ENCODE results near the gene CHRM2.

GRCh38 chr7:137015015-137015414, 146.6 kb downstream of the CHRM2 start:
- TF ChIP-seq, protein P1, sequence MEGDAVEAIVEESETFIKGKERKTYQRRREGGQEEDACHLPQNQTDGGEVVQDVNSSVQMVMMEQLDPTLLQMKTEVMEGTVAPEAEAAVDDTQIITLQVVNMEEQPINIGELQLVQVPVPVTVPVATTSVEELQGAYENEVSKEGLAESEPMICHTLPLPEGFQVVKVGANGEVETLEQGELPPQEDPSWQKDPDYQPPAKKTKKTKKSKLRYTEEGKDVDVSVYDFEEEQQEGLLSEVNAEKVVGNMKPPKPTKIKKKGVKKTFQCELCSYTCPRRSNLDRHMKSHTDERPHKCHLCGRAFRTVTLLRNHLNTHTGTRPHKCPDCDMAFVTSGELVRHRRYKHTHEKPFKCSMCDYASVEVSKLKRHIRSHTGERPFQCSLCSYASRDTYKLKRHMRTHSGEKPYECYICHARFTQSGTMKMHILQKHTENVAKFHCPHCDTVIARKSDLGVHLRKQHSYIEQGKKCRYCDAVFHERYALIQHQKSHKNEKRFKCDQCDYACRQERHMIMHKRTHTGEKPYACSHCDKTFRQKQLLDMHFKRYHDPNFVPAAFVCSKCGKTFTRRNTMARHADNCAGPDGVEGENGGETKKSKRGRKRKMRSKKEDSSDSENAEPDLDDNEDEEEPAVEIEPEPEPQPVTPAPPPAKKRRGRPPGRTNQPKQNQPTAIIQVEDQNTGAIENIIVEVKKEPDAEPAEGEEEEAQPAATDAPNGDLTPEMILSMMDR (IDR thresholded peaks at IDR 0.05), result no peak
- no peak for TF ChIP-seq POLR2A (IDR thresholded peaks at IDR 0.05)

Measured in thyroid gland (tissue), 4 donors.